IMR-90 (cell line): ENCODE measurements around the gene RPL18. TPM values are rescaled to one million over a fixed set of nuclear protein-coding genes. Genes with fewer than 3 reads are reported as not detected.

Source experiments
- ATAC-seq: fragments of 200-7000 bp; cut with Tn5 transposase; 2 replicates; pipeline ENCODE4 v1.9.1; 2020; ENCODE audit warnings: low read depth, mild to moderate bottlenecking, moderate library complexity
- BruUV-seq: library from RNA; stranded (reverse); fragments of 400-500 nt; replicated peaks from 2 replicates; lab custom pipeline; 2021; lab: Mats Ljungman, UMichigan
- CTCF ChIA-PET: fragments of 300-600 bp; formaldehyde crosslinking; extraction: SDS; loops from one replicate; lab custom pipeline; 2021; ENCODE audit warnings: antibody characterized with exemption; lab: Yijun Ruan, JAX
- POLR2A ChIA-PET: fragments of 300-600 bp; sonication (Branson Sonifier 250); formaldehyde crosslinking; loops from one replicate; lab custom pipeline; 2022; ENCODE audit warnings: antibody characterized with exemption; ENCODE audit not compliant: unreplicated experiment; lab: Charles Lee
- DNase-seq: peaks from one replicate; pipeline ENCODE4 v3.0.0; 2013
- H2AFZ ChIP-seq: replicated peaks from 2 replicates; pipeline ENCODE3; 2013; ENCODE audit warnings: low read length, mild to moderate bottlenecking; ENCODE audit not compliant: poor library complexity
- H2AK5ac ChIP-seq: 2 replicates; pipeline ENCODE4 v1.6.1; 2013; ENCODE audit warnings: low read depth, low read length, inconsistent platforms
- H2AK9ac ChIP-seq: replicated peaks from 2 replicates; pipeline ENCODE3; 2013; ENCODE audit warnings: mild to moderate bottlenecking, low read depth, low read length, moderate library complexity; ENCODE audit not compliant: poor library complexity
- H2BK120ac ChIP-seq: 2 replicates; pipeline ENCODE4 v1.6.1; 2013; ENCODE audit warnings: low read depth, low read length, inconsistent platforms
- H2BK15ac ChIP-seq: 3 replicates; pipeline ENCODE4 v1.6.1; 2013; ENCODE audit warnings: low read depth, low read length, inconsistent platforms
- H2BK20ac ChIP-seq: 2 replicates; pipeline ENCODE4 v1.6.1; 2013; ENCODE audit warnings: low read depth, mild to moderate bottlenecking, inconsistent platforms, low read length, moderate library complexity
- H2BK5ac ChIP-seq: 2 replicates; pipeline ENCODE4 v1.6.1; 2013; ENCODE audit warnings: mild to moderate bottlenecking, low read depth, low read length, inconsistent platforms; ENCODE audit not compliant: poor library complexity, severe bottlenecking
- H3K14ac ChIP-seq: replicated peaks from 2 replicates; pipeline ENCODE4 v1.6.1; 2013; ENCODE audit warnings: low read depth, low read length, inconsistent platforms
- H3K18ac ChIP-seq: 2 replicates; pipeline ENCODE4 v1.6.1; 2013; ENCODE audit warnings: low read depth, low read length, control low read depth
- H3K23ac ChIP-seq: 2 replicates; pipeline ENCODE4 v1.6.1; 2013; ENCODE audit warnings: low read depth, low read length, inconsistent platforms
- H3K27ac ChIP-seq: 2 replicates; pipeline ENCODE4 v1.5.1; 2013; ENCODE audit warnings: mild to moderate bottlenecking, control low read depth, low read length; ENCODE audit not compliant: insufficient read depth
- H3K27me3 ChIP-seq: 2 replicates; pipeline ENCODE4 v1.6.1; 2013; ENCODE audit warnings: low read length; ENCODE audit not compliant: control insufficient read depth, insufficient read depth
- H3K36me3 ChIP-seq: 2 replicates; pipeline ENCODE4 v1.6.1; 2013; ENCODE audit warnings: low read length, mixed read lengths; ENCODE audit not compliant: control insufficient read depth, insufficient read depth
- H3K4ac ChIP-seq: 2 replicates; pipeline ENCODE4 v1.6.1; 2013; ENCODE audit warnings: low read depth, low read length, inconsistent platforms
- H3K4me1 ChIP-seq: 2 replicates; pipeline ENCODE4 v1.6.1; 2013; ENCODE audit warnings: low read length, mixed read lengths; ENCODE audit not compliant: control insufficient read depth, insufficient read depth
- H3K4me2 ChIP-seq: 2 replicates; pipeline ENCODE4 v1.6.1; 2013; ENCODE audit warnings: low read depth, mild to moderate bottlenecking, control low read depth, low read length, moderate library complexity
- H3K4me3 ChIP-seq: 2 replicates; pipeline ENCODE4 v1.5.1; 2013; ENCODE audit warnings: low read depth, mild to moderate bottlenecking, control low read depth, low read length, moderate library complexity; ENCODE audit not compliant: insufficient read depth
- H3K56ac ChIP-seq: 2 replicates; pipeline ENCODE4 v1.6.1; 2013; ENCODE audit warnings: low read length, inconsistent platforms; ENCODE audit not compliant: insufficient read depth; ENCODE audit errors: extremely low read depth
- H3K79me1 ChIP-seq, 2 experiments: 2 replicates each; pipeline ENCODE4 v1.6.1; 2013; ENCODE audit warnings: low read length in 2 of 2, inconsistent platforms in 1 of 2, low read depth in 1 of 2
- H3K9ac ChIP-seq: 2 replicates; pipeline ENCODE4 v1.6.1; 2013; ENCODE audit warnings: low read depth, low read length, control low read depth
- H3K9me1 ChIP-seq: 2 replicates; pipeline ENCODE4 v1.6.1; 2013; ENCODE audit warnings: low read length, inconsistent platforms; ENCODE audit not compliant: insufficient read depth
- H3K9me3 ChIP-seq: 2 replicates; pipeline ENCODE4 v1.6.1; 2013; ENCODE audit warnings: low read length; ENCODE audit not compliant: control insufficient read depth, insufficient read depth
- H4K20me1 ChIP-seq: 2 replicates; pipeline ENCODE4 v1.6.1; 2013; ENCODE audit warnings: low read length, inconsistent platforms; ENCODE audit not compliant: insufficient read depth
- H4K5ac ChIP-seq: 2 replicates; pipeline ENCODE4 v1.6.1; 2013; ENCODE audit warnings: mild to moderate bottlenecking, low read depth, low read length, control low read depth
- H4K8ac ChIP-seq, 2 experiments: 2 replicates each; pipeline ENCODE4 v1.6.1; 2013; ENCODE audit warnings: low read depth in 2 of 2, low read length in 2 of 2, control low read depth in 1 of 2, inconsistent platforms in 1 of 2
- H4K91ac ChIP-seq: 2 replicates; pipeline ENCODE4 v1.6.1; 2013; ENCODE audit warnings: low read depth, low read length, inconsistent platforms; ENCODE audit not compliant: insufficient read depth
- ELK1 ChIP-seq: fragments of 150-350 bp; IDR thresholded peaks from 2 replicates; pipeline ENCODE4 v1.6.1; 2016; ENCODE audit warnings: low read depth, mild to moderate bottlenecking, low read length, moderate library complexity, borderline replicate concordance
- MAZ ChIP-seq: IDR thresholded peaks from 2 replicates; pipeline ENCODE4 v1.6.1; 2012; ENCODE audit warnings: low read depth, mild to moderate bottlenecking, low read length, improper control_type of control experiment, moderate library complexity, borderline replicate concordance
- MXI1 ChIP-seq: IDR thresholded peaks from 2 replicates; pipeline ENCODE4 v1.6.1; 2012; ENCODE audit warnings: low read depth, mild to moderate bottlenecking, low read length, moderate library complexity, borderline replicate concordance
- NFE2L2 ChIP-seq: fragments of 150-350 bp; IDR thresholded peaks from 2 replicates; pipeline ENCODE4 v1.6.1; 2016; ENCODE audit warnings: low read depth, mild to moderate bottlenecking, low read length
- RCOR1 ChIP-seq: IDR thresholded peaks from 2 replicates; pipeline ENCODE4 v1.6.1; 2012; ENCODE audit warnings: mild to moderate bottlenecking, low read length, improper control_type of control experiment; ENCODE audit not compliant: insufficient replicate concordance
- WGBS, 2 experiments: methylation state at CpG; one replicate each; pipeline versions ENCODE4 v1.1.5 to v1.1.7; 2013; ENCODE audit warnings: missing lambda C conversion rate in 2 of 2; ENCODE audit not compliant: insufficient read length in 1 of 2; ENCODE audit errors: extremely low coverage in 2 of 2; 5-methylcytosine and 5-hydroxymethylcytosine counted together
- dilution Hi-C: fragments of 300-500 bp; cut with HindIII; formaldehyde crosslinking; loops from one replicate; pipeline ENCODE4 v1.14.3; 2018; ENCODE audit warnings: low sequenced_read_pairs; ENCODE audit not compliant: unreplicated experiment
- in situ Hi-C: fragments of 300-500 bp; cut with MboI; formaldehyde crosslinking; loops from 3 replicates; pipeline ENCODE4 v1.14.3; 2019; ENCODE audit warnings: low sequenced_read_pairs, inconsistent platforms, mixed read lengths
- intact Hi-C: fragments of 100-400 bp; cut with micrococcal nuclease; formaldehyde crosslinking; loops from 2 replicates; pipeline ENCODE4 v1.10.0; 2022
- polyA plus RNA-seq, 3 experiments: library from polyadenylated mRNA; depleted of rRNA; stranded (reverse); fragments of >200 nt; gene quantifications; 2 replicates each; pipeline ENCODE4 v1.2.3, GENCODE V29; 2012; ENCODE audit warnings: low replicate concordance in 1 of 3
- total RNA-seq: library from RNA; depleted of rRNA; stranded (reverse); fragments of >200 nt; gene quantifications from 2 replicates; pipeline ENCODE4 v1.2.3, GENCODE V29; 2012
- TF ChIP-seq, protein P1 (sequence below): conservative IDR thresholded peaks from 2 replicates; pipeline ENCODE4 v1.5.1; 2012; ENCODE audit warnings: mild to moderate bottlenecking, low read depth, low read length, improper control_type of control experiment
- TF ChIP-seq, protein P2 (sequence below): fragments of 150-350 bp; IDR thresholded peaks from 2 replicates; pipeline ENCODE4 v1.6.1; 2017; ENCODE audit warnings: mild to moderate bottlenecking, antibody characterized with exemption, low read length, low read depth

The RPL18 gene
- total and polyA plus RNA-seq, 2 of the 4 experiments (the other 2 are of a cell fraction): 1,909 to 2,254 TPM

DNA sequence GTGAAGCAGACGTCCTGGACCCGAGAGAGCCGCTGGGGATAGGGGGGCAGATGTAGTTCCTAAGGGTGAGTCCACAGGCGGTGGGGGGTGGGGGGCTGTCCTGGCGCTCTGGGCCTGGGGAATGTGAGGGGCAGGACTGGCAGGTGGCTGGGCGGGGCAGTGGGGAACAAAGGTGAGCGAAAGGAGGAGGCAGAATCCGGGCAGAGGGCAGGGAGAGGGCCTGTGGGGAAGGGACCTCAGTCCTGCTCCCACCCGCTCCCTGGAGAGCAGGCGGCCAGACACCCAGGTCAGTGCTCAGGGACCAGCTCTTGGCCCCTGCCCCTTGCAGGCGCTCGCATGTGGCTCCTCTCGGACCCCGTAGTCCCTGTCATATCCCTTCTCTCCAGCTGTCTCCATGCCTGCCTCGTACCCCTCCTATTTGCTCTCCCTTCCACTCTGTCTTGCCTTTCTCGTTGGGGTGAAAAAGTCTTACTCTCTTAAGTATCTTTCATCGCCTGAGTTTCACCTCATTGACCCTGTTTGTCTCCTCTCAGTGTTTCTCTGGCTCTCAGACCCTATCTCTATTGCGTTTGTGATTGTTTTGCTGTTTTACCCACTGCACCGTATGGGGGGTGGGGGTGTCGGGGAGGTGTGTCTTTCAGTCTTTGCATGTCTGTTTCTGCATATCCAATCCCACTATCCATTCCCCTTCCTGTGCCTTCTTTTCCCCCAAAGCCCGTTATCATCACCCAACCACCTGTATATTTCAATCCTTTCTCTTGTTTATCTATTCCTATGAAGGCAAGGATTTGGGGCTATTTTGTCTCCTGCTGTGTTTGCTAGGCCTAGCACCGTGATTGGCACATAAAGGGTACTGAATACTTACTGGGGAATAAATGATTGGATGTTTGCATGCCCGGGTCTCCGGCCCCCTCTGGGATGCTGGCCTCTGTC, 6.1 kb upstream of the RPL18 start:
- no TSS peak for BruUV-seq
- no peak overlapping the region for H3K56ac ChIP-seq
- H3K4me1 ChIP-seq: peaks cover 7% of the 10 kb centered on the region
- dilution Hi-C loops (no loop called here), in situ Hi-C loops (no loop called here), intact Hi-C loops (no loop called here)
- ATAC-seq: no peak
- no peak overlapping the region for H2BK20ac ChIP-seq
- no peak overlapping the region for H2AFZ ChIP-seq
- no peak overlapping the region for H2BK5ac ChIP-seq
- peak overlapping the region; percentile 94 for H2AK9ac ChIP-seq
- H3K27ac ChIP-seq: peak overlapping the region; percentile 54; the same call in 1 of the 2 replicates
- H4K91ac ChIP-seq: no peak overlapping the region
- H3K79me1 ChIP-seq: peaks cover 8 to 29% of the 10 kb centered on the region in 2 experiments
- ChIA-PET CTCF (no interaction called here), POLR2A (no interaction called here)
- no peak overlapping the region for H3K14ac ChIP-seq
- H3K9ac ChIP-seq: peak overlapping the region; percentile 51; the same call in 1 of the 2 replicates
- H2AK5ac ChIP-seq: no peak overlapping the region
- TF ChIP-seq MAZ: no peak
- TF ChIP-seq, protein P1, sequence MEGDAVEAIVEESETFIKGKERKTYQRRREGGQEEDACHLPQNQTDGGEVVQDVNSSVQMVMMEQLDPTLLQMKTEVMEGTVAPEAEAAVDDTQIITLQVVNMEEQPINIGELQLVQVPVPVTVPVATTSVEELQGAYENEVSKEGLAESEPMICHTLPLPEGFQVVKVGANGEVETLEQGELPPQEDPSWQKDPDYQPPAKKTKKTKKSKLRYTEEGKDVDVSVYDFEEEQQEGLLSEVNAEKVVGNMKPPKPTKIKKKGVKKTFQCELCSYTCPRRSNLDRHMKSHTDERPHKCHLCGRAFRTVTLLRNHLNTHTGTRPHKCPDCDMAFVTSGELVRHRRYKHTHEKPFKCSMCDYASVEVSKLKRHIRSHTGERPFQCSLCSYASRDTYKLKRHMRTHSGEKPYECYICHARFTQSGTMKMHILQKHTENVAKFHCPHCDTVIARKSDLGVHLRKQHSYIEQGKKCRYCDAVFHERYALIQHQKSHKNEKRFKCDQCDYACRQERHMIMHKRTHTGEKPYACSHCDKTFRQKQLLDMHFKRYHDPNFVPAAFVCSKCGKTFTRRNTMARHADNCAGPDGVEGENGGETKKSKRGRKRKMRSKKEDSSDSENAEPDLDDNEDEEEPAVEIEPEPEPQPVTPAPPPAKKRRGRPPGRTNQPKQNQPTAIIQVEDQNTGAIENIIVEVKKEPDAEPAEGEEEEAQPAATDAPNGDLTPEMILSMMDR: no peak
- no peak for TF ChIP-seq MXI1
- TF ChIP-seq, protein P2, sequence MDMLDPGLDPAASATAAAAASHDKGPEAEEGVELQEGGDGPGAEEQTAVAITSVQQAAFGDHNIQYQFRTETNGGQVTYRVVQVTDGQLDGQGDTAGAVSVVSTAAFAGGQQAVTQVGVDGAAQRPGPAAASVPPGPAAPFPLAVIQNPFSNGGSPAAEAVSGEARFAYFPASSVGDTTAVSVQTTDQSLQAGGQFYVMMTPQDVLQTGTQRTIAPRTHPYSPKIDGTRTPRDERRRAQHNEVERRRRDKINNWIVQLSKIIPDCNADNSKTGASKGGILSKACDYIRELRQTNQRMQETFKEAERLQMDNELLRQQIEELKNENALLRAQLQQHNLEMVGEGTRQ: no peak
- TF ChIP-seq RCOR1: no peak
- no peak for TF ChIP-seq NFE2L2
- no peak for TF ChIP-seq ELK1
- no peaks in the 10 kb centered on the region for H3K9me3 ChIP-seq
- H3K23ac ChIP-seq: no peak overlapping the region
- no peak for DNase-seq
- peaks cover 6% of the 10 kb centered on the region; the same call in 1 of the 2 replicates for H3K36me3 ChIP-seq
- H4K20me1 ChIP-seq: no peaks in the 10 kb centered on the region
- WGBS, 2 experiments: 48% methylated on average over 12 of the region's 24 CpGs; no CpG with 5 or more reads in 1 of the 2 experiments
- no peak overlapping the region for H2BK15ac ChIP-seq
- no peak overlapping the region for H4K8ac ChIP-seq
- H3K27me3 ChIP-seq: no peaks in the 10 kb centered on the region
- no peak overlapping the region for H3K18ac ChIP-seq
- peak overlapping the region; percentile 49; the same call in 1 of the 2 replicates for H3K4me3 ChIP-seq
- no peak overlapping the region for H4K5ac ChIP-seq
- no peak overlapping the region for H2BK120ac ChIP-seq
- peaks cover 3% of the 10 kb centered on the region for H3K9me1 ChIP-seq
- peak overlapping the region; percentile 34; the same call in 1 of the 2 replicates for H3K4ac ChIP-seq
- H3K4me2 ChIP-seq: peak overlapping the region; percentile 40; the same call in 1 of the 2 replicates
